ENCODE results near the gene ASXL1. TPM values are rescaled to one million over a fixed set of nuclear protein-coding genes. Genes with fewer than 3 reads are reported as not detected.
"Not testable (repeated sequence)": the region's sequence is repeated elsewhere in the genome, so short reads cannot be mapped to it uniquely, and the experiment has no call there.

The ASXL1 gene
- total RNA-seq, 1 experiment from 2014 or later = 49.7 TPM

DNA sequence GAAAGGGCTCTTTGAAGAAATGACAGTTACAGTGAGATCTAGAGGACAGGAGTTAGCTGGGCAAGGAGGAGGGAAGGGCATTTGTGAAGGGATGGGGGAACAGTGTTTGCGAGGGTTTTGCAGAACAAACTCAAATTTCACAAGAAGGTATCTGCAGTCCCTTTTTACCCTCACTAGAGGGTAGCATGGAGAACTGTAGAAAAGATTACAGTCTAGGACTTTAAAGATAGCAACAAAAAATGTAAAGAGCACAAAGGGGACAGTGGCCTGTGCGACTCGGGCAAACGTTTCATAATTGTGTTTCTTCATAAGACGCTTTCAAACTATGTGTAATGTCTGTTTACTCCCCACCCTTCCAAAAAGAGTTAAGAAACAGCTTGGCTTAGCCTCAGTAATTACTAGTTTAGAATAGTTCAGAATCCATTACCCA is 21.2 kb upstream of the ASXL1 start:
- peak; percentile 53 for DNase-seq (ENCODE audit: low spot score)

- DNase-seq (ENCODE audit: low spot score) = no peak
Observed at GRCh38 chr20:32337937-32338661, 20.0 kb upstream of the ASXL1 start.

DNA sequence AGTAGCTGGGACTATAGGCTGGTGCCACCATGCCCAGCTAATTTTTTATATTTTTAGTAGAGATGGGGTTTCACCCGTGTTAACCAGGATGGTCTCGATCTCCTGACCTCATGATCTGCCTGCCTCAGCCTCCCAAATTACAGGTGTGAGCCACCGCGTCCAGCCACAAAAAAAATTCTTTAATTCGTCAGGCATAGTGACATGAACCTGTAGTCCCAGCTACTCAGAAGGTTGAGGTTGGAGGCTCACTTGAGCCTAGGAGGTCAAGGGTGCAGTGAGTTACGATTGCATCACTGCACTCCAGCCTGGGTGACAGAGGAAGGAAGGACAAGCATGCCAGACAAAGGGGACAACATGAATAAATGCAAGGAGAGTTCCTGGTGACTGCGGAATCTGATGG is 19.5 kb upstream of the ASXL1 start:
- DNase-seq (ENCODE audit: low spot score) = no peak

GRCh38 chr20:32339116-32339515 is 19.0 kb upstream of the ASXL1 start:
- no peak for DNase-seq (ENCODE audit: low spot score)

DNA sequence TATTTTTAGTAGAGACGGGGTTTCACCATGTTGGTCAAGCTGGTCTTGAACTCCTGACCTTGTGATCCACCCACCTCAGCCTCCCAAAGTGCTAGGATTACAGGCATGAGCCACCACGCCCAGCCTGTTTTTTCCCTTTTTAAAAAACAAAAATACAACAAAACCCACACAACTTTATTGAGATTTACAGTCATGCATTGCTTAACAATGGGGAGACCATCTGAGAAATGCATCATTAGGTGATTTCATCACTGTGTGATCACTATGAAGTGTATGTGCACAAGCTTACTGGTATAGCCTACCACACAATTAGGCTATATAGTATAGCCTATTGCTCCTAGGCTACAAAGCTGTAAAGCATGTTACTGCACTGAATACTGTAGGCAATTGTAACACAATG is 17.1 kb upstream of the ASXL1 start:
- DNase-seq (ENCODE audit: low spot score) = not testable (repeated sequence)

- peak; percentile 72 for DNase-seq (ENCODE audit: low spot score)
Observed at GRCh38 chr20:32343439-32343838, 14.7 kb upstream of the ASXL1 start.

DNA sequence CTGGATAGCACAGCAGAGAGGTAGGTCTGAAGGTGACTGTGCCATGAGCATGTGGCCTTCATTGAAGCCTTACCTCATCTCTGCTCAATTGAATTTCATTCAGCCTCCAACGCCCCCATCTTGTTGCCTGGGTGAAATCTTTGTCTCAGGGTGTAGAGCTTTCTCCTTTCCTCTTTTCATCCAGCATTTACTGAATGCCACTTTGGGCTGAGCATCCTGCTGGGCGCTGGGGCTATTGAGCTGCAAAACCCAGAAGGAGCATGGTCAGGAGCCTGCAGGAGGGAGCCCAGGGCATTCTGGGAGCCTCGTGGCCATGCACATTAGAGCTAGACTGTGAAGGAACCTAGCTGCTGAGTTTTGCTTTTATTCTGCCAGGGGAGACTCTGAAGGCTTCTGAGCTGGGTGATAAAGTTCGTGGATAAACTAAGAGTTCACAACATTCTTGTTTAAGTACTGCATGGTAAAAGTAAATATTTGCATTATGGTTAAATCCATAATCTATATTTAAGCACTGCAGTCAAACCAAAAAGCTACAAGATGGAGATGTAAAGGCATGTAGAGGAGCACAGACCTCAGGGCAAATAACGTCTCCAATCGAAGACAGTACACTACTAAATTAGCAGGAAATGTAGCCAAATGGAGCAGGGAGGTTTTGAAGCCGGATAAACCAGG is 13.2 kb upstream of the ASXL1 start:
- no peak for DNase-seq (ENCODE audit: low spot score)

GRCh38 chr20:32348207-32348606 is 9.9 kb upstream of the ASXL1 start:
- DNase-seq (ENCODE audit: low spot score) = no peak

GRCh38 chr20:32350421-32350820 is 7.7 kb upstream of the ASXL1 start:
- DNase-seq (ENCODE audit: low spot score) = no peak

DNA sequence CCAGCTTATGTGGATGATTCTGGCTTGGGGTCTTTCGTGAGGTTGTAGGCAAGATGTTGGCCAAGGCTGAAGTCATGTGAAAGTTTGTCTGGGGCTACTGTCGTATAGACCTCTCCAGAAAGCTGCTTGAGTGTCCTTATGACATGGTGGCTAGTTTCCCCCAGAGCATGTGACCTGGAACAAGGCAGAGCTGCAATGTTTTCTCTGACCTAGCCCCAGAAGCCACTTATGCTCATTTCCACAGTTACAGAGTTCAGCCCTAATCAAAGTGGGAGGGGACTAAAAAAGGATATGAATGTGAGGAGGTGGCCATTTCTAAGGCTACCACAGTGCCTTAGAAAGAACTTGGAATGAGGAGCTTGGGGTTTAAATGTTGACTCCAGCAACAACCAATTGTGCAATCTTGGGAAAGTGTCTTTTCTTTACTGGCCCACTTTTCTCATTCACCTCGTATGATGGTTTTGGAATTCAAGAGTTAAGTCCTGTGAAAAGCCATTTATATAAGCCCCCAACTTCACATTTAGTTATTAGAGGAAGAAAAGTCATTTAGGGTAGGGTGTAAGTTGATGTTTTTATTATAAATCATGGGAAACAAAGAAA is 5.9 kb upstream of the ASXL1 start:
- no peak for DNase-seq (ENCODE audit: low spot score)

- DNase-seq (ENCODE audit: low spot score) = no peak
Observed at GRCh38 chr20:32353848-32354496, 4.2 kb upstream of the ASXL1 start.

DNA sequence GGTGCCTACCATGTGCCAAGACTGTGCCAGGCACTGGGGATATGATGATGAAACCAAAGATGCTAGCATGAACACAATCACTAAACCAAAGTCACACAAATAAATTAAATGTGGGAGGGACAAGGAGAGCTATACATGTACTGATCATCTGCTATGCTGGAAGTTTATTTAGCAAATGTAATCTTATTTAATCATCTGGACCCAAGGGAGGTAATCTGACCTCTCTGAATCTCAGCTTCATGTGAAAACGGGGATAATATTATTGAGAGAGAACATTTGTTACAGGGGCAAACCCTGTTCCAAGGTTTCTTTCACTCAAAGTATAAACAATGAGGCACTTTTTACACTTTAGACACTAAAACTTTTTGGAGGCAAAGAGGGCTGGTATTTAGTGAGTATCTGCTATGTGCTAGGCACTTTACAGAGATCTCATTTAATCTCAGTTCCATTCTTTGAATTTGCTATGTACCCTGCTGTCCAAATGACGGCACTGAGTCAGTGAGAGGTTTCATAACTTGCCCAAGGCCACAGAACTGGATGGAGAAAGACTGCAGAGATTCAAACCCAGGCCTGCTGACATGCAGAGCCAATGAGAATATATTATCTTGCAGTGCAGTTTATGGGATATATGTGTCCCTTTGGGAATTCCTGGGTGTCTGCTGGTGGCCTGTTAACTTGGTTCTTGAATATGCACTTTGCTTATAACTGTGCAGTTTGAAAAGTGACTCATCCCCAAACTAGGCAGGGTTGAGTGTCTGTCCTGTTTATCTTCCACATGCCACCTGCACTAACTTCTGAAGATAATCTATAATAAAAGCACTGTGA is 3.3 kb upstream of the ASXL1 start:
- peak; percentile 93 for DNase-seq (ENCODE audit: low spot score)

DNA sequence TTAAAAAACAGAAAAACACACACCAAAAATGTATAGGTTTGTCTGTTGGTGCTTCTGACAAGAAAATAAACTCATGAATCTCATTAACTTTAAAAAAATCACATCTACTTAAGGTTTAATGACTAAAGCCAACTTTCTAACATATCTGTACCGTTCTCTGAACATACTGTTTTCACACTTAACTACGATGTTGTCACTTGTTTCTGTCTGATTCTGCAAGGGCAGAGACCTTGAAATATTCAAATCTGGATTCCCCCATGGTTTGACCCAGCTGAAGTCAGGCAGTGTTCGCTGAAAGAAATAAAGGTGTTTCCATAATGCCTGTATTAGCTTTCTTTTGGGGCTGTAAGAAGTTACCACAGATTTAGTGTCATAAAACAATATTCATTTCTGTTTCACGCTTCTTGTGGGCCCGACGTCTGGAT is 2.7 kb upstream of the ASXL1 start:
- DNase-seq (ENCODE audit: low spot score) = no peak

DNA sequence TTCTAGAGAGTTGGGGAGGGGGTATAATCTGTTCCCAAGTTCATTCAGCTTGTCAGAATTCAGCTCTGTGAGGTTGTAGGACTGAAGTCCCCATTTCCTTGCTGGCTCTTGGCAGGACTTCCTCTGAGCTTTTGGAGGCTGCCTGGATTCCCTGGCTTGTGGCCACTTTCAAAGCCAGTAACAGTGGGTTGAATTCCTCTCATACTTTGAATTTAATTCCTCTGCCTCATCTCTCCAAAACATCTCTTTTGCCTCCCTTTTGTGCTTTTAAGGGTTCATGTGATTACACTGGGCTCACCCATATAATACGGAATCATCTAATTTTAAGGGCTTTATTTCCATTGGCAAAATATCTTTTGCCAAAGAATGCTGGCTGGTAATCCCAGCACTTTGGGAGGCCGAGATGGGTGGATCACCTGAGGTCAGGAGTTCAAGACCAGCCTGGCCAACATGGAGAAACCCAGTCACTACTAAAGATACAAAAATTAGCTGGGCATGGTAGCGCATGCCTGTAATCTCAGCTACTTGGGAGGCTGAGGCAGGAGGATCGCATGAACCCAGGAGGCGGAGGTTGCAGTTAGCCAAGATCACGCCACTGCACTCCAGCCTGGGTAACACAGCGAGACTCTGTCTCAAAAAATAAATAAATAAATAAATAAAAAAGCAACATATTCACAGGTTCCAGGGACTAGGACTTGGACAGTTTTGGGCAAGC is 2.1 kb upstream of the ASXL1 start:
- peak; percentile 95 for DNase-seq (ENCODE audit: low spot score)

- no peak for DNase-seq (ENCODE audit: low spot score)
Observed at GRCh38 chr20:32356622-32357374, 1.3 kb upstream of the ASXL1 start.

GRCh38 chr20:32357375-32357868 is 709 bp upstream of the ASXL1 start:
- DNase-seq (ENCODE audit: low spot score) = peak; percentile 64

- DNase-seq (ENCODE audit: low spot score) = no peak
Observed at GRCh38 chr20:32358632-32358882, 426 bp downstream of the ASXL1 start.

GRCh38 chr20:32358883-32359632 is 927 bp downstream of the ASXL1 start:
- peak; percentile 52 for DNase-seq (ENCODE audit: low spot score)

DNA sequence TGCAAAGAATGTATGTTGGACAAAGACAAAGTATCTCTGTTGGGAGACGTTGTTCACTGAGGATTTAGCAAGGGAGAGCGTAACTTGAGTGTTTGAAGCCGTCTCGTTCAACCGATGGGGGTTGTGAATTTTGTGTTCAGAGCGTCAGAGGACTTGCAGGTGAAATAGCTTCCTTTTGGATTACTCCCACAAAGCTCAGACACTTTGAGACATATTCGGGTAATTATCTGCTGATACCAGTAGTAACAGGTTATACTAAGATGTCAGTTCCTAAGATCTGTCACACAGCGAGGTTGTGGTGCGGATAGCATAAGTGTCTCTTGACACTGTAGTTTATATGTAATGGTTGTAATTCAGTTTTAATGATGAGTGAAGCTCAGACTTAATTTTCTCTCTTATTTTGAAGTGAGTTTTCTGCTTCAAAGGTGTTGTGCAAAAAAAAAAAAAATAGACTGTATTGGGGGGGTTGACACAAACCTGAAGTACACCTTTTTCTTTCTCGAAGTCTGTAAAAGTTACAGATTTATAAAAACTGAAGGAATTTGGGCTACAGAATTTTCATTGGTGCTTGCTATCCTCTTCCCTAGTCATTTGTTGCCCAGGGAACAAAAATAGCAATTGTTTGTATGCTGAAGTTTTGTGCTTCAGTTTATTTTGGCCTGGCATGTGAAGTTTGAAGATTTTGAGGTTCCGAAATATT is 1.7 kb downstream of the ASXL1 start:
- DNase-seq (ENCODE audit: low spot score) = no peak
